HG03342 (cell line): ENCODE measurements around the gene CLIC3.

ENCODE experiments used
- ATAC-seq: cut with Tn5 transposase; IDR thresholded peaks from one replicate; pipeline ENCODE4 v1.9.1; 2021; ENCODE audit warnings: mild to moderate bottlenecking, moderate library complexity; ENCODE audit not compliant: unreplicated experiment

Gene CLIC3

GRCh38 chr9:137031904-137032640 is 35.7 kb upstream of the CLIC3 start, which contains the start of gene FUT7:
FUT7 (minus strand) TSS chr9:137032088; CDS start chr9:137031991, 97 bp downstream.
- ATAC-seq, result no peak

- ATAC-seq, result no peak
These were observed 34.5 kb upstream of the CLIC3 start for GRCh38 chr9:137030538-137031527.

GRCh38 chr9:137030006-137030405 is 33.6 kb upstream of the CLIC3 start:
- no peak for ATAC-seq

GRCh38 chr9:137029058-137029936 is 32.9 kb upstream of the CLIC3 start:
- ATAC-seq, result no peak

GRCh38 chr9:137028263-137029057 is 32.1 kb upstream of the CLIC3 start:
- peak; percentile 48 for ATAC-seq

GRCh38 chr9:137027369-137028262 is 31.2 kb upstream of the CLIC3 start, which contains the start of gene ABCA2:
ABCA2 (minus strand) TSS chr9:137028237; CDS start chr9:137028140, 97 bp downstream.
- no peak for ATAC-seq

GRCh38 chr9:137026828-137027227 is 30.5 kb upstream of the CLIC3 start:
- no peak for ATAC-seq

GRCh38 chr9:137026384-137026783 is 30.0 kb upstream of the CLIC3 start:
- ATAC-seq, result no peak

GRCh38 chr9:137025517-137025966 is 29.2 kb upstream of the CLIC3 start:
- ATAC-seq, result no peak

GRCh38 chr9:137023583-137023991 is 27.2 kb upstream of the CLIC3 start:
- ATAC-seq, result no peak

GRCh38 chr9:137023157-137023556 is 26.8 kb upstream of the CLIC3 start:
- ATAC-seq, result no peak

- ATAC-seq, result no peak
These were observed 26.3 kb upstream of the CLIC3 start for GRCh38 chr9:137022662-137023008.

- no peak for ATAC-seq
These were observed 25.8 kb upstream of the CLIC3 start for GRCh38 chr9:137021979-137022661.

- no peak for ATAC-seq
These were observed 25.2 kb upstream of the CLIC3 start for GRCh38 chr9:137021568-137021978.

- ATAC-seq, result no peak
These were observed 24.6 kb upstream of the CLIC3 start for GRCh38 chr9:137020771-137021567.

GRCh38 chr9:137019891-137020683 is 23.7 kb upstream of the CLIC3 start:
- ATAC-seq, result no peak
